NOMO-1 treated with DMSO at 0.1 percent for 48 hours (cell line): ENCODE measurements around the gene RESP18.

ENCODE experiments used
- DNase-seq: peaks from one replicate; lab custom pipeline; 2025; ENCODE audit not compliant: unreplicated experiment; lab: John Stamatoyannopoulos, UW

The RESP18 gene

DNA sequence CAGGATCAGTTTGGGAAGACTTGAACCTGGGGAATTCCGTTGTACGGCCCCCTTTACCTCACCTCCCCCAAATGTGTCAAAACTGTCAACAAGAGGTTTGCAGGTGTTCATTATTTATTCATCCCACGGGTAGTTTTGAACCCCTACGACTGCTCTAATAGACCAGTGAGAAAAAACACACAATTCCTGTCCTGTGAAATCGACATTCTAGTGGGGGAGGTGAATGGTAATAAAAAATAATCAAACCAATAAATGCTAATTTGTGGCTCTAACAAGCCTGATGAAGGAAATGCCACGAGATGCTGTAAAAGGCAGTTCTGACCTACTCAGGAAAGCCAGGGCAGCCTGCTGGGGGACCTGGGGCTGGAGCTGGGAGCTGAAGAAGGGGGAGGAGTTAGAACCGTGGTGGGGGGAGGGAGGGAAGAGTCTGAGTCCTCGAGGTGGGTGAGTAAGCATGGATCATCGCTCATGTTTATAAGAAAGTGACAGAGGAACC lies 53.8 kb downstream of the RESP18 start:
- DNase-seq = no peak

DNA sequence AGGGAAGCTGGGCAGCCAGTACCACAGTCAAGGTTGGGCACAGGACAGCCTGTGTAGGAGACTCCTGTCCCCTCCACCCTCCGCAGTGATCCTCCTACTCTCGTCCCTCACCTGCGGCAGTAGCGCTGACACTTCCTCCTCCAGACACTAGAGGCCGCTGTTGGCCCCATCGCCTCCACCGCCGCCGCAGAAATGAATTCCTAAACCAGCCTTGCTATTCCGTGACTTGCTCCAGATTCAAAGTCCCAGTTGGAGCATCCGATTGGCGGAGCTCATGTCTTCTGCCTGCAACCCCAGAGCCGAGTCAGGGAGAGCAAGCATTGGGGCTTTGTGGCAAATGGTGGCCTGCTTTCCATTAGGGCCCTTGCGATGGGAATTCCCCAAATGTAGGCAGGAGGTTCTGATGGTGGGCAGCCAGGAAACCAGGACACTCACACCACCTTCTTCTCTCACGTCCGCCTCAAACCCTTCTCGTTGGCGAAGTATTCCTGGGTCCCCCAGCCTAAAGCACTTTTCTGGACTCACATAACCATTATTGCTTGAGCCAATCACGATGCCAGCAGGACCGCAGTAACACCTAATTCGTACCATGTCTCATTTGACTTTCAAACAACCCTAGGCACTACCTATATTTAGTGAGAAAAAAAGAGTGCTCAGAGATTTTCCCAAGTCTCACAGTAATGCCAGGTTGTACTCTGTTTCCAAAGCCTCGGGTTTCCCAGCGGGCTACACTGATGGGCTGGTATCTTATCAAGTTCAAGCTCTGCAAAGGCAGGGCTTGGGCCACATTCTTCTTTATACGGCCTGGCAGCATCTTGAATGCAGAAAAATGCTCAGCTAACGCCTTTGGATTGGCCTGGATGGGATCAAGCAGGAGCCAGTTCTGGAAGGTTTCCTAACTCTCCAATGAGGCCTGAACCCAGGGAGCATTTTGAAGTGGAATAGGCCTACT lies 54.6 kb downstream of the RESP18 start:
- peak; percentile 46 for DNase-seq
